GM12878 (cell line): ENCODE data around the gene ITM2C. TPM values are rescaled to one million over a fixed set of nuclear protein-coding genes. Genes with fewer than 3 reads are reported as not detected.

ENCODE experiments used
- ATAC-seq: fragments of 200-7000 bp; cut with Tn5 transposase; 3 replicates; pipeline ENCODE4 v1.9.1; 2020; ENCODE audit warnings: mild to moderate bottlenecking, moderate library complexity
- BruUV-seq: library from RNA; stranded (reverse); fragments of 400-500 nt; replicated peaks from 2 replicates; lab custom pipeline; 2021; lab: Mats Ljungman, UMichigan
- CTCF ChIA-PET: fragments of 300-600 bp; sonication (Branson Sonifier 250); formaldehyde crosslinking; extraction: SDS; loops from one replicate; lab custom pipeline; 2021; ENCODE audit warnings: inconsistent platforms; lab: Yijun Ruan, JAX
- POLR2A ChIA-PET: fragments of 350-600 bp; formaldehyde crosslinking; extraction: SDS; loops from one replicate; lab custom pipeline; 2021; ENCODE audit warnings: inconsistent platforms; lab: Charles Lee
- RAD21 ChIA-PET: fragments of 300-600 bp; sonication (Branson Sonifier 250); formaldehyde crosslinking; loops from one replicate; lab custom pipeline; 2023; ENCODE audit warnings: antibody characterized with exemption; ENCODE audit not compliant: unreplicated experiment; lab: Charles Lee
- SMC1A ChIA-PET: fragments of 300-600 bp; sonication (Branson Sonifier 250); formaldehyde crosslinking; loops from one replicate; lab custom pipeline; 2023; ENCODE audit not compliant: unreplicated experiment, uncharacterized antibody; lab: Charles Lee
- DNase-seq: peaks from one replicate; pipeline ENCODE4 v3.0.0-alpha.2; 2011; ENCODE audit warnings: low read depth, low spot score
- FAIRE-seq: peaks from 3 replicates; lab custom pipeline; 2011; peaks lifted over from hg19 to GRCh38; lab: Jason Lieb, UNC
- H2AFZ ChIP-seq: 2 replicates; pipeline ENCODE4 v1.6.0; 2011; ENCODE audit warnings: low read depth, low read length, control low read depth; ENCODE audit not compliant: control insufficient read depth
- H3K27ac ChIP-seq: 2 replicates; pipeline ENCODE4 v1.5.1; 2011; ENCODE audit warnings: control low read depth; ENCODE audit not compliant: control insufficient read depth, insufficient read depth
- H3K27me3 ChIP-seq, 2 experiments: replicated peaks in 1 of 2; 2 replicates each; pipeline versions ENCODE4 v1.6.0 to v1.6.1; 2011; ENCODE audit warnings: low read length in 1 of 2; ENCODE audit not compliant: control insufficient read depth in 2 of 2, insufficient read depth in 2 of 2
- H3K36me3 ChIP-seq, 2 experiments: 2 replicates each; pipeline ENCODE4 v1.5.1; 2011; ENCODE audit warnings: low read length in 1 of 2; ENCODE audit not compliant: control insufficient read depth in 2 of 2, insufficient read depth in 2 of 2
- H3K4me1 ChIP-seq: 2 replicates; pipeline ENCODE4 v1.6.1; 2011; ENCODE audit warnings: mild to moderate bottlenecking, low read length, moderate library complexity, mixed read lengths; ENCODE audit not compliant: control insufficient read depth, insufficient read depth
- H3K4me2 ChIP-seq: 2 replicates; pipeline ENCODE4 v1.6.0; 2011; ENCODE audit warnings: control low read depth; ENCODE audit not compliant: control insufficient read depth, insufficient read depth
- H3K4me3 ChIP-seq: fragments of 200-600 bp; sonication (generic); 2 replicates; pipeline ENCODE4 v1.5.1; 2016
- H3K79me2 ChIP-seq: 2 replicates; pipeline ENCODE4 v1.6.0; 2011; ENCODE audit warnings: low read length; ENCODE audit not compliant: control insufficient read depth, insufficient read depth
- H3K9ac ChIP-seq: 2 replicates; pipeline ENCODE4 v1.8.0; 2011; ENCODE audit warnings: low read length, control low read depth, mixed read lengths; ENCODE audit not compliant: control insufficient read depth, insufficient read depth
- H3K9me3 ChIP-seq: replicated peaks from 3 replicates; pipeline ENCODE4 v1.5.1; 2011; ENCODE audit warnings: mild to moderate bottlenecking, low read length; ENCODE audit not compliant: control insufficient read depth, insufficient read depth
- H4K20me1 ChIP-seq: 2 replicates; pipeline ENCODE4 v1.6.0; 2011; ENCODE audit not compliant: control insufficient read depth, insufficient read depth
- EP300 ChIP-seq, 2 experiments: fragments of 150-350 bp in 1 of 2; IDR thresholded peaks; 2 replicates each; pipeline ENCODE4 v1.6.1; 2011 to 2012; ENCODE audit warnings: low read depth in 2 of 2, low read length in 2 of 2, borderline replicate concordance in 1 of 2, improper control_type of control experiment in 1 of 2, inconsistent platforms in 1 of 2; ENCODE audit not compliant: control insufficient read depth in 1 of 2
- ESRRA ChIP-seq: IDR thresholded peaks from 2 replicates; pipeline ENCODE4 v1.6.1; 2012; ENCODE audit warnings: mild to moderate bottlenecking, low read length, improper control_type of control experiment
- FOS ChIP-seq: IDR thresholded peaks from 3 replicates; pipeline ENCODE4 v1.6.1; 2011; ENCODE audit warnings: borderline replicate concordance; ENCODE audit not compliant: insufficient read length; ENCODE audit errors: extremely low read depth
- IRF4 ChIP-seq: IDR thresholded peaks from 2 replicates; pipeline ENCODE4 v1.6.1; 2011; ENCODE audit warnings: low read depth, low read length
- JUNB ChIP-seq: IDR thresholded peaks from 2 replicates; pipeline ENCODE4 v1.6.1; 2016; ENCODE audit warnings: antibody characterized with exemption, mild to moderate bottlenecking
- KLF5 ChIP-seq: fragments of 450-650 bp; IDR thresholded peaks from 2 replicates; pipeline ENCODE4 v1.6.1; 2014; ENCODE audit warnings: mild to moderate bottlenecking; ENCODE audit not compliant: partially characterized antibody
- MEF2A ChIP-seq: IDR thresholded peaks from 2 replicates; pipeline ENCODE4 v1.6.1; 2011; ENCODE audit warnings: low read depth, mild to moderate bottlenecking, low read length, moderate library complexity; ENCODE audit not compliant: insufficient read depth
- MTA3 ChIP-seq: IDR thresholded peaks from 2 replicates; pipeline ENCODE4 v1.6.1; 2012; ENCODE audit warnings: low read length, inconsistent platforms, borderline replicate concordance
- NFXL1 ChIP-seq: fragments of 450-650 bp; IDR thresholded peaks from 2 replicates; pipeline ENCODE4 v1.6.1; 2017; ENCODE audit warnings: antibody characterized with exemption, mild to moderate bottlenecking, borderline replicate concordance
- NFYA ChIP-seq: IDR thresholded peaks from 2 replicates; pipeline ENCODE4 v1.6.1; 2011; ENCODE audit warnings: low read depth, mild to moderate bottlenecking, low read length, improper control_type of control experiment, borderline replicate concordance
- RCOR1 ChIP-seq: conservative IDR thresholded peaks from 2 replicates; pipeline ENCODE4 v1.6.1; 2012; ENCODE audit warnings: low read depth, low read length, improper control_type of control experiment
- RUNX3 ChIP-seq: IDR thresholded peaks from 2 replicates; pipeline ENCODE4 v1.6.1; 2012; ENCODE audit warnings: low read length, inconsistent platforms
- SREBF1 ChIP-seq: IDR thresholded peaks from 2 replicates; pipeline ENCODE4 v1.6.1; 2012; ENCODE audit warnings: mild to moderate bottlenecking, low read length
- TCF12 ChIP-seq: IDR thresholded peaks from 2 replicates; pipeline ENCODE4 v1.6.1; 2011; ENCODE audit warnings: low read depth, mild to moderate bottlenecking, low read length
- ZNF24 ChIP-seq: fragments of 450-650 bp; IDR thresholded peaks from 2 replicates; pipeline ENCODE4 v1.6.1; 2017; ENCODE audit warnings: antibody characterized with exemption, mild to moderate bottlenecking
- WGBS: methylation state at CpG from one replicate; pipeline ENCODE4 v1.1.6; 2016; ENCODE audit warnings: low lambda C conversion rate; ENCODE audit not compliant: insufficient replicate concordance, insufficient coverage; ENCODE audit errors: missing lambda C conversion rate; 5-methylcytosine and 5-hydroxymethylcytosine counted together
- in situ Hi-C: fragments of 300-500 bp; cut with MboI; formaldehyde crosslinking; loops from 9 replicates; pipeline ENCODE4 v1.14.3; 2018; ENCODE audit warnings: mixed read lengths
- intact Hi-C: fragments of 100-400 bp; cut with micrococcal nuclease; formaldehyde crosslinking; loops from one replicate; pipeline ENCODE4 v1.14.2; 2022; ENCODE audit not compliant: unreplicated experiment
- polyA plus RNA-seq, 11 experiments: library from polyadenylated mRNA; depleted of rRNA in 4 of 11; unstranded in 6 of 11; stranded (reverse) in 5 of 11; fragments of >200 nt; fragmentation: Nextera tagmentation in 4 of 11; fragmentation: Illumina TruSeq in 1 of 11; extraction: Ambion mirVana in 4 of 11; extraction: Trizol in 1 of 11; gene quantifications; 1 replicate in 1 of 11; 2 replicates in 10 of 11; pipeline versions ENCODE4 v1.2.1 to v1.2.3, GENCODE V29; 2011 to 2016; ENCODE audit warnings: inconsistent platforms in 2 of 11, missing spikeins in 2 of 11, low read depth in 1 of 11
- total RNA-seq, 4 experiments: library from RNA; depleted of rRNA in 3 of 4; stranded (reverse); fragments of >200 nt in 3 of 4; fragmentation: Illumina TruSeq in 1 of 4; extraction: Trizol in 1 of 4; gene quantifications; 2 replicates each; pipeline versions ENCODE4 v1.2.1 to v1.2.3, GENCODE V29; 2013 to 2021
- TF ChIP-seq, protein P1 (sequence below): fragments of 450-650 bp; IDR thresholded peaks from 2 replicates; pipeline ENCODE4 v1.6.1; 2016; ENCODE audit warnings: mild to moderate bottlenecking
- TF ChIP-seq, protein P2 (sequence below): fragments of 450-650 bp; IDR thresholded peaks from 2 replicates; pipeline ENCODE4 v1.6.1; 2014; ENCODE audit warnings: mild to moderate bottlenecking
- TF ChIP-seq, protein P3 (sequence below): fragments of 150-350 bp; IDR thresholded peaks from 2 replicates; pipeline ENCODE4 v1.6.1; 2016; ENCODE audit warnings: low read depth, low read length

ITM2C gene
- total and polyA plus RNA-seq, 10 of the 15 experiments (the other 5 are each of a cell fraction or from before 2014, with no cell fraction given) = 5.4 to 195 (median 149) TPM

DNA sequence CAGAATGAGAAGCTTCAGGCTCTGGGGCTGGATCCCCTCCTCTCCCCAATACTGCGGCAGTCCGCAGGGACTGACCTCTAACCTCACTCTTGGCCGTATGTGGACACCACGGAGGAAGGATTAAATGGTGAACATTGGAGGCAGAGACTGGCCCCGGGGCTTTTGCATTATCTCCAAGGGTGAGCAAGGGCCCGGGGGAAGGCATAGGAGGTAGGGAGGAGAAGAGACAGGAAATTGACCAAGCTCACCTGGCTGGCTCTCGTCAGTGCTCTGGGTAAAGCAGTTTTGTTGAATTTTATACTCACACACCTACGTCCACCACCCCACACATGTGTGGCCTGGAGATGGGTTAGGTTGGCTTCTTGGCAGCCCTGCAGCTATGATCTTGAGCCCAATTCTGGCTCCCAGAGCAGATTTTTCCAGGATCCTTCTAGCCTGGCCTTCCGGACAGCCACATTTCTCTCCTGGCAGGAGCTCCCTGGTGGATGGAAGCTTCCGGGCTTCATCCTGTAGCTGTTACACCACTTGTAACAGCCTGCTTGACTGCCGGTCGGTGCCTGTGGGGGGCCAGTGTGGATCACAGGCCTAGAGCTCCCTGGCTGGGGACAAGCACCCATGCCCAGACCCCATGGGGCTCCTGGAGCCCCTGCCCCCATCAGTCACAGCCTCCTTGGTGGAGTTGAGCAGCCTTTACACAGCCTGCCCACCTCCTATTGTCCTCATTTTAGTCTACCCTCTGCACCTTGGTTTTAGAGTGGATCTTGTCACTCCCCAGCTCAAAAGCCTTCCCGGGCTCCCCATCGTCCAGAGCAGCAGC, 7.6 kb downstream of the ITM2C start:
- peak overlapping the region; percentile 46 for H3K9ac ChIP-seq
- H3K27me3 ChIP-seq = no peaks in the 10 kb centered on the region
- peaks cover 61% of the 10 kb centered on the region for H3K4me1 ChIP-seq
- H4K20me1 ChIP-seq = no peaks in the 10 kb centered on the region
- ATAC-seq (peak; percentile 1; the same call in 2 of the 3 replicates), DNase-seq (no peak), FAIRE-seq (peak; percentile 74)
- in situ Hi-C loops = no loop called here
- intact Hi-C loops = no loop called here
- peaks cover under 1 to 2% of the 10 kb centered on the region in 2 experiments; a peak in 2 of 4 replicates for H3K36me3 ChIP-seq
- no TSS peak for BruUV-seq
- peak overlapping the region; percentile 63; the same call in 1 of the 2 replicates for H3K4me3 ChIP-seq
- SMC1A ChIA-PET = interaction anchor here (0.6 to 2.2 kb wide), 16 partner anchors 8 to 115 kb away, joined by 3 to 9 read pairs (median 4); partner anchors contain the start of genes GPR55 and ITM2C
- H3K9me3 ChIP-seq = no peaks in the 10 kb centered on the region
- RAD21 ChIA-PET = interaction anchor here (0.8 to 2.6 kb wide), 10 partner anchors 8 to 116 kb away, joined by 3 to 9 read pairs (median 4); partner anchors contain the start of gene ITM2C
- peak overlapping the region; percentile 96 for H3K4me2 ChIP-seq
- no peak overlapping the region for H2AFZ ChIP-seq
- peaks cover 3% of the 10 kb centered on the region; the same call in 1 of the 2 replicates for H3K79me2 ChIP-seq
- peak overlapping the region; percentile 79 for H3K27ac ChIP-seq
- CTCF ChIA-PET = interaction anchor here (0.8 to 3.1 kb wide), 7 partner anchors 11 to 115 kb away, joined by 4 to 18 read pairs (median 5); partner anchors contain the start of gene GPR55
- POLR2A ChIA-PET = interaction anchor here (0.5 to 3.7 kb wide), 8 partner anchors 11 to 108 kb away, joined by 3 to 19 read pairs (median 4); partner anchors contain the start of gene GPR55
- 74% methylated on average over 14 of the region's 14 CpGs for WGBS
- TF ChIP-seq NFXL1 (no peak), NFYA (no peak), MEF2A (no peak), TCF12 (no peak), RUNX3 (no peak), RCOR1 (no peak), FOS (no peak), ZNF24 (no peak), ESRRA (no peak), MTA3 (no peak), JUNB (no peak), IRF4 (no peak), KLF5 (no peak), SREBF1 (no peak), EP300 (IDR thresholded peaks at IDR 0.05; ENCODE audit: borderline replicate concordance in 1 of 2, control insufficient read depth in 1 of 2, low read depth in 2 of 2, low read length in 2 of 2) (no peak)
- TF ChIP-seq, protein P1, sequence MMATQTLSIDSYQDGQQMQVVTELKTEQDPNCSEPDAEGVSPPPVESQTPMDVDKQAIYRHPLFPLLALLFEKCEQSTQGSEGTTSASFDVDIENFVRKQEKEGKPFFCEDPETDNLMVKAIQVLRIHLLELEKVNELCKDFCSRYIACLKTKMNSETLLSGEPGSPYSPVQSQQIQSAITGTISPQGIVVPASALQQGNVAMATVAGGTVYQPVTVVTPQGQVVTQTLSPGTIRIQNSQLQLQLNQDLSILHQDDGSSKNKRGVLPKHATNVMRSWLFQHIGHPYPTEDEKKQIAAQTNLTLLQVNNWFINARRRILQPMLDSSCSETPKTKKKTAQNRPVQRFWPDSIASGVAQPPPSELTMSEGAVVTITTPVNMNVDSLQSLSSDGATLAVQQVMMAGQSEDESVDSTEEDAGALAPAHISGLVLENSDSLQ = no peak
- TF ChIP-seq, protein P2, sequence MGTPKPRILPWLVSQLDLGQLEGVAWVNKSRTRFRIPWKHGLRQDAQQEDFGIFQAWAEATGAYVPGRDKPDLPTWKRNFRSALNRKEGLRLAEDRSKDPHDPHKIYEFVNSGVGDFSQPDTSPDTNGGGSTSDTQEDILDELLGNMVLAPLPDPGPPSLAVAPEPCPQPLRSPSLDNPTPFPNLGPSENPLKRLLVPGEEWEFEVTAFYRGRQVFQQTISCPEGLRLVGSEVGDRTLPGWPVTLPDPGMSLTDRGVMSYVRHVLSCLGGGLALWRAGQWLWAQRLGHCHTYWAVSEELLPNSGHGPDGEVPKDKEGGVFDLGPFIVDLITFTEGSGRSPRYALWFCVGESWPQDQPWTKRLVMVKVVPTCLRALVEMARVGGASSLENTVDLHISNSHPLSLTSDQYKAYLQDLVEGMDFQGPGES = no peak
- TF ChIP-seq, protein P3, sequence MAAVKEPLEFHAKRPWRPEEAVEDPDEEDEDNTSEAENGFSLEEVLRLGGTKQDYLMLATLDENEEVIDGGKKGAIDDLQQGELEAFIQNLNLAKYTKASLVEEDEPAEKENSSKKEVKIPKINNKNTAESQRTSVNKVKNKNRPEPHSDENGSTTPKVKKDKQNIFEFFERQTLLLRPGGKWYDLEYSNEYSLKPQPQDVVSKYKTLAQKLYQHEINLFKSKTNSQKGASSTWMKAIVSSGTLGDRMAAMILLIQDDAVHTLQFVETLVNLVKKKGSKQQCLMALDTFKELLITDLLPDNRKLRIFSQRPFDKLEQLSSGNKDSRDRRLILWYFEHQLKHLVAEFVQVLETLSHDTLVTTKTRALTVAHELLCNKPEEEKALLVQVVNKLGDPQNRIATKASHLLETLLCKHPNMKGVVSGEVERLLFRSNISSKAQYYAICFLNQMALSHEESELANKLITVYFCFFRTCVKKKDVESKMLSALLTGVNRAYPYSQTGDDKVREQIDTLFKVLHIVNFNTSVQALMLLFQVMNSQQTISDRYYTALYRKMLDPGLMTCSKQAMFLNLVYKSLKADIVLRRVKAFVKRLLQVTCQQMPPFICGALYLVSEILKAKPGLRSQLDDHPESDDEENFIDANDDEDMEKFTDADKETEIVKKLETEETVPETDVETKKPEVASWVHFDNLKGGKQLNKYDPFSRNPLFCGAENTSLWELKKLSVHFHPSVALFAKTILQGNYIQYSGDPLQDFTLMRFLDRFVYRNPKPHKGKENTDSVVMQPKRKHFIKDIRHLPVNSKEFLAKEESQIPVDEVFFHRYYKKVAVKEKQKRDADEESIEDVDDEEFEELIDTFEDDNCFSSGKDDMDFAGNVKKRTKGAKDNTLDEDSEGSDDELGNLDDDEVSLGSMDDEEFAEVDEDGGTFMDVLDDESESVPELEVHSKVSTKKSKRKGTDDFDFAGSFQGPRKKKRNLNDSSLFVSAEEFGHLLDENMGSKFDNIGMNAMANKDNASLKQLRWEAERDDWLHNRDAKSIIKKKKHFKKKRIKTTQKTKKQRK = no peak
